Lung (tissue), 12 donors: ENCODE data around the gene VGLL4. TPM values are rescaled to one million over a fixed set of nuclear protein-coding genes. Genes with fewer than 3 reads are reported as not detected.

Source experiments
- ATAC-seq: fragments of 200-7000 bp; cut with Tn5 transposase; one replicate; pipeline ENCODE4 v1.9.1; 2020; ENCODE audit warnings: moderate number of reproducible peaks; ENCODE audit not compliant: insufficient read depth, low FRiP score
- DNase-seq, 3 donors: peaks; one replicate each; pipeline ENCODE4 v3.0.0-alpha.2; 2013 to 2017
- H3K27ac ChIP-seq, 2 donors: one replicate each; pipeline ENCODE4 v1.5.1; 2013; ENCODE audit warnings: mild to moderate bottlenecking in 2 of 2, moderate library complexity in 2 of 2, control low read depth in 1 of 2, inconsistent platforms in 1 of 2, low read depth in 1 of 2, low read length in 1 of 2
- H3K27me3 ChIP-seq, 3 donors: one replicate each; pipeline ENCODE4 v1.5.1; 2013; ENCODE audit warnings: low read length in 2 of 3; ENCODE audit not compliant: control insufficient read depth in 3 of 3, insufficient read depth in 3 of 3
- H3K36me3 ChIP-seq, 4 donors: one replicate each; pipeline ENCODE4 v1.5.1; 2013; ENCODE audit warnings: low read length in 4 of 4, mild to moderate bottlenecking in 1 of 4, moderate library complexity in 1 of 4; ENCODE audit not compliant: control insufficient read depth in 4 of 4, insufficient read depth in 4 of 4
- H3K4me1 ChIP-seq, 5 donors: one replicate each; pipeline ENCODE4 v1.5.1; 2013; ENCODE audit warnings: low read length in 5 of 5, mild to moderate bottlenecking in 2 of 5, moderate library complexity in 1 of 5; ENCODE audit not compliant: control insufficient read depth in 5 of 5, insufficient read depth in 5 of 5
- H3K4me3 ChIP-seq: one replicate; pipeline ENCODE4 v1.5.1; 2013; ENCODE audit warnings: mild to moderate bottlenecking, control low read depth, moderate library complexity
- H3K9ac ChIP-seq, 2 donors: one replicate each; pipeline ENCODE4 v1.5.1; 2013; ENCODE audit warnings: low read length in 2 of 2, control low read depth in 1 of 2; ENCODE audit not compliant: insufficient read depth in 1 of 2
- H3K9me3 ChIP-seq, 4 donors: one replicate each; pipeline ENCODE4 v1.5.1; 2013; ENCODE audit warnings: low read length in 3 of 4, mild to moderate bottlenecking in 1 of 4, moderate library complexity in 1 of 4; ENCODE audit not compliant: control insufficient read depth in 4 of 4, insufficient read depth in 3 of 4
- WGBS, 2 donors: extraction: QIAGEN DNeasy Blood & Tissue Kit; methylation state at CpG; one replicate each; pipeline ENCODE4 v1.1.7; 2013; 5-methylcytosine and 5-hydroxymethylcytosine counted together
- polyA plus RNA-seq, 2 donors: library from polyadenylated mRNA; stranded (reverse); fragments of 200-250 nt; gene quantifications; one replicate each; pipeline ENCODE4 v1.2.1, GENCODE V29; 2013
- total RNA-seq, 2 donors: library from RNA; depleted of rRNA in 1 of 2; stranded (reverse); fragments of >200 nt in 1 of 2; gene quantifications; one replicate each; pipeline ENCODE4 v1.2.1, GENCODE V29; 2014 to 2021
- TF ChIP-seq, protein P1 (sequence below): IDR thresholded peaks from 2 replicates; pipeline ENCODE4 v1.5.1; 2012; ENCODE audit warnings: mild to moderate bottlenecking; ENCODE audit errors: control extremely low read depth, extremely low read depth
- donor health status: control.
- donor health status: control.
- donor health status: Bipolar disorder and iron deficiency.
- donor health status: healthy.
- donor health status: DM: yes; HTN: yes; CAD: no.

The VGLL4 gene
- total and polyA plus RNA-seq, 4 donors = 30.5 to 94.1 (median 39.3) TPM

DNA sequence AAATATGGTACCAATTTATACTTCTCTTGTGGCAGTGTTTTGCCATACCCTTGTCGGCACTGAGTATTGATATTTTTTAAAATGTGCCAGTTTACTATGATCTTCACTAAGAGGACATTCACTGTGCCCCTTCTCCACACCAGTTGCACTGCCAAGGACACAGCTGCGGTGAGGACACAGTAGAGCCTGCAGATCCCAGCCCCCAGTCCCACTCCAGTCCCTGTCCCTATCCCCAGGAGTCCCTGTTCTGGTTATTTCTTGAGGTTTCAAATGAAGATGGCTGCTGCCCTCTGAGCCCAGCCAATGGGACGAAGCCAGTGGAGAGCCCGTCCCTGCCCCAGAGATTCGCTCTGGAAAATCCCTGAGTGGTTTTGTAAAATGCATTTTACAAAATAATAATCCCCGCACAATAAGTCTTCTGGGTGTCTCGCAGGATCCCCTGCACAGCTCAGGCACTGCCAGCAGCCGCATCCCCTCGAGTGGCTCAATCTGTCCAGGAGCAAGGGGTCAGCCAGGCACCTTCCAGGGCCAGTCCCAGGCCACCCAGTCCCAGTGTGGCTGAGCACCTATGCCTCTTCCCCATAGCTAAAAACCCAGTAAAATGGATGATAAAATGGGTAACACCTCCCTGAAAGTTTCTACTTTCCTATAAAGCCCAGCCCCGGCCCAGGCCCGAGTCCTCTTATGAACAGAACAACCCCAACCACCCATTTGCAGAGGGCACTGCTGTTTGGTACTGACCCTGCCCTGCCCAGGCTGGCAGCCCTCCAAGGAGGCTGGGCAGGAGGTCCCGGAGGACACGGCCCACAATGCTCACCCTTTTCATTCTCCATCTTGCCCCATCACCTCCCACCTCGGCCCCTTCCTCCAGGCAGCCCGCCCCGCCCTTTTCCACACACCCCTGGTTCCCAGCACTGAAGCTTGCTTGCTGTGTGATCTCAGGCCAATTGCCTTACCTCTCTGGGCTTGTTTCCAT is 91.1 kb downstream of the VGLL4 start:
- no peak overlapping the region for H3K4me3 ChIP-seq
- H3K9ac ChIP-seq = no peak overlapping the region
- TF ChIP-seq, protein P1, sequence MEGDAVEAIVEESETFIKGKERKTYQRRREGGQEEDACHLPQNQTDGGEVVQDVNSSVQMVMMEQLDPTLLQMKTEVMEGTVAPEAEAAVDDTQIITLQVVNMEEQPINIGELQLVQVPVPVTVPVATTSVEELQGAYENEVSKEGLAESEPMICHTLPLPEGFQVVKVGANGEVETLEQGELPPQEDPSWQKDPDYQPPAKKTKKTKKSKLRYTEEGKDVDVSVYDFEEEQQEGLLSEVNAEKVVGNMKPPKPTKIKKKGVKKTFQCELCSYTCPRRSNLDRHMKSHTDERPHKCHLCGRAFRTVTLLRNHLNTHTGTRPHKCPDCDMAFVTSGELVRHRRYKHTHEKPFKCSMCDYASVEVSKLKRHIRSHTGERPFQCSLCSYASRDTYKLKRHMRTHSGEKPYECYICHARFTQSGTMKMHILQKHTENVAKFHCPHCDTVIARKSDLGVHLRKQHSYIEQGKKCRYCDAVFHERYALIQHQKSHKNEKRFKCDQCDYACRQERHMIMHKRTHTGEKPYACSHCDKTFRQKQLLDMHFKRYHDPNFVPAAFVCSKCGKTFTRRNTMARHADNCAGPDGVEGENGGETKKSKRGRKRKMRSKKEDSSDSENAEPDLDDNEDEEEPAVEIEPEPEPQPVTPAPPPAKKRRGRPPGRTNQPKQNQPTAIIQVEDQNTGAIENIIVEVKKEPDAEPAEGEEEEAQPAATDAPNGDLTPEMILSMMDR = no peak
- H3K36me3 ChIP-seq = peaks cover 0 to 20% (median 14%) of the 10 kb centered on the region in 4 donors
- peaks cover 6 to 29% (median 12%) of the 10 kb centered on the region in 5 donors for H3K4me1 ChIP-seq
- no peak for DNase-seq
- H3K27me3 ChIP-seq = no peaks in the 10 kb centered on the region
- no peak overlapping the region for H3K27ac ChIP-seq
- no peaks in the 10 kb centered on the region for H3K9me3 ChIP-seq
- no peak for ATAC-seq
- WGBS, 2 donors = 93 to 95% methylated on average over 16 of the region's 16 CpGs

DNA sequence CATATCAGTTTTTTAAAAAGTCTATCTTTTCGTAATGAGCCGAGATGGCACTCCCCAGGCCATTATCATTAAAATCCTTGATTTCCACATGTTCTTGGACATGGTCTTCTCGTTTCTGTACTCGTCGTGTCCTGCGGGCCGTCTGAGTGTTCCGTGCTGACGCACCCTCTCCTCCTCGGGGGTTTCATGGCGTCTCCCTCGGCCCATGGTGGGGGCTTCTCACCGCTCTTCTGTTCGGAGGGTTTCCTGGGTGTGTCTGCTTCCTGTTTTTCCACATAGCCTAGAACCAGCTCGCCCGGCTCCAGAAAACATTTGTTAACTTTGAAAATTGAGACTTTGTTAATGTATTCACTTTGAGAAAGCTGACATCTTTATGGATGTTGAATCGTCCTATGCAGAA is 92.7 kb downstream of the VGLL4 start:
- Histone ChIP-seq H3K4me3 (no peak overlapping the region), H3K27ac (no peak overlapping the region), H3K9ac (no peak overlapping the region), H3K4me1 (peaks cover 0 to 19% (median 6%) of the 10 kb centered on the region in 5 donors), H3K36me3 (peaks cover 0 to 18% (median 10%) of the 10 kb centered on the region in 4 donors), H3K9me3 (no peaks in the 10 kb centered on the region), H3K27me3 (no peaks in the 10 kb centered on the region)
- ATAC-seq (no peak), DNase-seq (no peak)
- 57 to 69% methylated on average over 17 of the region's 17 CpGs for WGBS, 2 donors
- TF ChIP-seq, protein P1 = no peak

DNA sequence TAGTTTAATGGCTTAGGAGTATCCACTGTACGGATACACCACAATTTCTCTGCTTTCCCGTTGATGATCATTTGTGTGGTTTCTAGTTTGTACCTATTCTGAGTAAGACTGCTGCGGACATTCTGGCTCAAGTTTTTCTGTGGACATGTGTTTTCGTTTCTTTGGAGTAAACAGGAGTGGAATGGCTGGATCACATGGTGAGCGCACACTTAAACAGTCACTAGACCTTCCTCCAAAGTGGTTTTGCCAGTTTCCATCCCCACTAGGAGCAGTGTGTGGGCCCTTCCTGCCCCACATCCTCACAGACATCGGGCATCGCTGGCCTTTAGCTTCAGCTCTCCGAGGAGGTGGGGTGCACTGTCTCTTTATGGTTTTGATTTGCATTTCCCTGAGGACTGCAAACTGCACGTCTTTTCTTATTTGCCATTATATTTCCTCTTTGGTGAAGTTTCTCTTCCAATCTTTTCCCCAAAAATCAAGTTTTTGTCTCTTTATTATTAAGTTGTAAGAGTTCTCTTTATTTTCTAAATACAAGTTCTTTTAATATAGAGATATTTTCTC is 94.1 kb downstream of the VGLL4 start:
- Histone ChIP-seq H3K27me3 (no peaks in the 10 kb centered on the region), H3K4me1 (peaks cover 0 to 27% (median 8%) of the 10 kb centered on the region in 5 donors), H3K27ac (no peak overlapping the region), H3K9ac (no peak overlapping the region), H3K9me3 (no peaks in the 10 kb centered on the region), H3K36me3 (peaks cover 0 to 14% (median 6%) of the 10 kb centered on the region in 4 donors), H3K4me3 (no peak overlapping the region)
- no peak for ATAC-seq
- peak in 1 of 3 donors; percentile 8 for DNase-seq
- WGBS, 2 donors = 72 to 77% methylated on average over 9 of the region's 9 CpGs
- TF ChIP-seq, protein P1 = no peak
